ENCODE results near the gene IFNW1. TPM values are rescaled to one million over a fixed set of nuclear protein-coding genes. Genes with fewer than 3 reads are reported as not detected.

IFNW1 gene
- total RNA-seq, 4 donors from 2014 or later: not detected

GRCh38 chr9:21096172-21096900 lies 45.3 kb downstream of the IFNW1 start:
- Histone ChIP-seq H3K27ac (peak overlapping the region in 3 of 4 donors; percentile 16 to 39 (median 21)), H3K27me3 (no peaks in the 10 kb centered on the region), H3K4me1 (peaks cover 0 to 19% (median 7%) of the 10 kb centered on the region in 4 donors), H3K4me3 (peak overlapping the region in 2 of 4 donors; percentile 24 to 31), H3K9me3 (no peaks in the 10 kb centered on the region), H3K36me3 (no peaks in the 10 kb centered on the region)
- WGBS, 2 donors: 33 to 35% methylated on average over 6 of the region's 6 CpGs
- TF ChIP-seq CTCF (IDR thresholded peaks at IDR 0.05): no peak
- peak in 1 of 2 donors; percentile 18 for TF ChIP-seq EP300 (IDR thresholded peaks at IDR 0.05)
- TF ChIP-seq POLR2A (IDR thresholded peaks at IDR 0.05): no peak
- DNase-seq (ENCODE audit: low spot score in 2 of 2): no peak

- no peaks in the 10 kb centered on the region for H3K36me3 ChIP-seq
- H3K4me3 ChIP-seq: no peak overlapping the region
- no peaks in the 10 kb centered on the region for H3K27me3 ChIP-seq
- TF ChIP-seq POLR2A (IDR thresholded peaks at IDR 0.05): no peak
- no peak for TF ChIP-seq CTCF (IDR thresholded peaks at IDR 0.05)
- TF ChIP-seq EP300 (IDR thresholded peaks at IDR 0.05): no peak
- H3K9me3 ChIP-seq: no peaks in the 10 kb centered on the region
- H3K27ac ChIP-seq: peak overlapping the region in 1 of 4 donors; percentile 21
- DNase-seq (ENCODE audit: low spot score in 2 of 2): no peak
- H3K4me1 ChIP-seq: peaks cover 0 to 19% (median 7%) of the 10 kb centered on the region in 4 donors
Observed at GRCh38 chr9:21095561-21095960, 46.1 kb downstream of the IFNW1 start.

Small RNA genes within 50 kb of the gene (small RNA-seq; reads per million reads assigned to genes)
- not detected for gene IFNWP4
- gene RF00019: not detected

Other genes starting within 250 kb of the IFNW1 start
- gene HACD4, start 110.2 kb downstream of the IFNW1 start, total RNA-seq: 1 to 10 TPM; 3.3 to 4.4 (median 3.9) TPM
- gene IFNB1, start 63.9 kb downstream of the IFNW1 start, total RNA-seq: not detected
- gene IFNA21, start 24.8 kb upstream of the IFNW1 start, total RNA-seq: not detected
- gene IFNA4, start 45.8 kb upstream of the IFNW1 start, total RNA-seq: not detected
- gene IFNA7, start 60.4 kb upstream of the IFNW1 start, total RNA-seq: not detected
- gene IFNA10, start 65.3 kb upstream of the IFNW1 start, total RNA-seq: not detected
- not detected for gene IFNA16, start 75.5 kb upstream of the IFNW1 start, total RNA-seq
- not detected for gene IFNA17, start 86.4 kb upstream of the IFNW1 start, total RNA-seq
- gene IFNA14, start 98.2 kb upstream of the IFNW1 start, total RNA-seq: not detected
- gene IFNA5, start 163.5 kb upstream of the IFNW1 start, total RNA-seq: under 1 TPM in 1 of 4 donors, not detected in 3; 0.90 TPM
- 10 to 100 TPM; 19.8 to 30.2 (median 25.7) TPM for gene KLHL9, start 193.6 kb upstream of the IFNW1 start, total RNA-seq
- not detected for gene IFNA6, start 209.1 kb upstream of the IFNW1 start, total RNA-seq
- gene IFNA13, start 226.2 kb upstream of the IFNW1 start, total RNA-seq: not detected
- gene IFNA2, start 243.6 kb upstream of the IFNW1 start, total RNA-seq: not detected

Measured in tibial nerve (tissue), 4 donors.